Transverse colon (tissue), 3 donors: ENCODE measurements around the gene BBS1.

Experiments
- POLR2A ChIP-seq: fragments of 450-650 bp; IDR thresholded peaks from one replicate; pipeline ENCODE4 v1.6.1; 2016; ENCODE audit warnings: antibody characterized with exemption, mild to moderate bottlenecking, moderate library complexity
- TF ChIP-seq, protein P1 (sequence below), 5 experiments: fragments of 200-600 bp in 3 of 5; fragments of 450-650 bp in 2 of 5; sonication (generic) in 3 of 5; IDR thresholded peaks; 1 replicate in 2 of 5; 2 replicates in 3 of 5; pipeline ENCODE4 v1.5.1; 2016 to 2017; ENCODE audit warnings: antibody characterized with exemption in 5 of 5, inconsistent platforms in 3 of 5, mild to moderate bottlenecking in 2 of 5, moderate library complexity in 1 of 5

DNA sequence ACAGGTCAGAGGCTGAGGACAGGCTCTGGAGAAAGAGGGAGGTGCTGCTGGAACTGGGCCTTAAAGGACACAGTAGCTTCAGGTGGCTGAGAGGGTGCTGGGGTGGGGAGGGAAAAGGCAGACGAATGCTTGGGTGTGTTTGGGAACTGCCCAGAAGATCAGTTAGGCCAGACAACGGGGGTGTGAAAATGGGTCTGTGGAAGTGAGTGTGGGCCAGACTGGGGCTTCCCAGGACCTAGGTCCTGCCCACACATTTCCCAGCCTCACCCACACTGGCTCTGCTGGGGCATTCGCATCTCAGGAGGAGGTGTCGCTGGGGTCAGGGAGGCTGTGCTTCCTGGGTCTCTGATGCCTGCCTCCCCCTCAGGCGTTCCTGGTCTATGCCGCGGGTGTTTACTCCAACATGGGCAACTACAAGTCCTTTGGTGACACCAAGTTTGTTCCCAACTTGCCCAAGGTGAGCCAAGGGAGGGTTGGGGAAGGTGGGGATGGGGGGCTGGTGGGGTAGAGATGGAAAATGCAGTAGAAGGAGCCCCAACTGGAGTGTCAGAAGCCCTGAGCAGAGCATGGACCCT lies 25.5 kb upstream of the BBS1 start:
- no peak for TF ChIP-seq POLR2A
- TF ChIP-seq, protein P1, sequence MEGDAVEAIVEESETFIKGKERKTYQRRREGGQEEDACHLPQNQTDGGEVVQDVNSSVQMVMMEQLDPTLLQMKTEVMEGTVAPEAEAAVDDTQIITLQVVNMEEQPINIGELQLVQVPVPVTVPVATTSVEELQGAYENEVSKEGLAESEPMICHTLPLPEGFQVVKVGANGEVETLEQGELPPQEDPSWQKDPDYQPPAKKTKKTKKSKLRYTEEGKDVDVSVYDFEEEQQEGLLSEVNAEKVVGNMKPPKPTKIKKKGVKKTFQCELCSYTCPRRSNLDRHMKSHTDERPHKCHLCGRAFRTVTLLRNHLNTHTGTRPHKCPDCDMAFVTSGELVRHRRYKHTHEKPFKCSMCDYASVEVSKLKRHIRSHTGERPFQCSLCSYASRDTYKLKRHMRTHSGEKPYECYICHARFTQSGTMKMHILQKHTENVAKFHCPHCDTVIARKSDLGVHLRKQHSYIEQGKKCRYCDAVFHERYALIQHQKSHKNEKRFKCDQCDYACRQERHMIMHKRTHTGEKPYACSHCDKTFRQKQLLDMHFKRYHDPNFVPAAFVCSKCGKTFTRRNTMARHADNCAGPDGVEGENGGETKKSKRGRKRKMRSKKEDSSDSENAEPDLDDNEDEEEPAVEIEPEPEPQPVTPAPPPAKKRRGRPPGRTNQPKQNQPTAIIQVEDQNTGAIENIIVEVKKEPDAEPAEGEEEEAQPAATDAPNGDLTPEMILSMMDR (IDR thresholded peaks at IDR 0.05), result no peak
